ENCODE measurements around the gene ARL5A. TPM values are rescaled to one million over a fixed set of nuclear protein-coding genes. Genes with fewer than 3 reads are reported as not detected.

The ARL5A gene
- polyA plus RNA-seq, 1 donor: 20.3 TPM

- DNase-seq: no peak
Observed at GRCh38 chr2:151765760-151766410, 62.3 kb downstream of the ARL5A start.

GRCh38 chr2:151762694-151763093 lies 65.5 kb downstream of the ARL5A start:
- no peak for DNase-seq

- no peak for DNase-seq
Observed at GRCh38 chr2:151761687-151762086, 66.5 kb downstream of the ARL5A start.

GRCh38 chr2:151761193-151761592 lies 67.0 kb downstream of the ARL5A start:
- DNase-seq: no peak

- DNase-seq: no peak
Observed at GRCh38 chr2:151760139-151760650, 68.0 kb downstream of the ARL5A start.

- DNase-seq: no peak
Observed at GRCh38 chr2:151758744-151759143, 69.5 kb downstream of the ARL5A start.

- DNase-seq: no peak
Observed at GRCh38 chr2:151757861-151758260, 70.4 kb downstream of the ARL5A start.

- no peak for DNase-seq
Observed at GRCh38 chr2:151756820-151757219, 71.4 kb downstream of the ARL5A start.

GRCh38 chr2:151754253-151754897 lies 73.8 kb downstream of the ARL5A start:
- no peak for DNase-seq

GRCh38 chr2:151753540-151753939 lies 74.7 kb downstream of the ARL5A start:
- no peak for DNase-seq

Other genes starting within 250 kb of the ARL5A start
- 1,512 TPM for gene NEB, start 93.9 kb downstream of the ARL5A start, polyA plus RNA-seq (ENCODE audit: insufficient read length)